ENCODE data around the gene SPESP1.

GRCh38 chr15:68981941-68982340 is 51.6 kb downstream of the SPESP1 start:
- no peak for TF ChIP-seq POLR2A (IDR thresholded peaks at IDR 0.05)
- TF ChIP-seq, protein P1, sequence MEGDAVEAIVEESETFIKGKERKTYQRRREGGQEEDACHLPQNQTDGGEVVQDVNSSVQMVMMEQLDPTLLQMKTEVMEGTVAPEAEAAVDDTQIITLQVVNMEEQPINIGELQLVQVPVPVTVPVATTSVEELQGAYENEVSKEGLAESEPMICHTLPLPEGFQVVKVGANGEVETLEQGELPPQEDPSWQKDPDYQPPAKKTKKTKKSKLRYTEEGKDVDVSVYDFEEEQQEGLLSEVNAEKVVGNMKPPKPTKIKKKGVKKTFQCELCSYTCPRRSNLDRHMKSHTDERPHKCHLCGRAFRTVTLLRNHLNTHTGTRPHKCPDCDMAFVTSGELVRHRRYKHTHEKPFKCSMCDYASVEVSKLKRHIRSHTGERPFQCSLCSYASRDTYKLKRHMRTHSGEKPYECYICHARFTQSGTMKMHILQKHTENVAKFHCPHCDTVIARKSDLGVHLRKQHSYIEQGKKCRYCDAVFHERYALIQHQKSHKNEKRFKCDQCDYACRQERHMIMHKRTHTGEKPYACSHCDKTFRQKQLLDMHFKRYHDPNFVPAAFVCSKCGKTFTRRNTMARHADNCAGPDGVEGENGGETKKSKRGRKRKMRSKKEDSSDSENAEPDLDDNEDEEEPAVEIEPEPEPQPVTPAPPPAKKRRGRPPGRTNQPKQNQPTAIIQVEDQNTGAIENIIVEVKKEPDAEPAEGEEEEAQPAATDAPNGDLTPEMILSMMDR (IDR thresholded peaks at IDR 0.05), result no peak

All from thyroid gland (tissue), 4 donors.